Activated naive CD4-positive, alpha-beta T cell treated with anti-CD3 and anti-CD28 coated beads, Interleukin-2, amount 50 U/mL, for 72 hours (primary cell): ENCODE measurements around the gene KCTD2. TPM values are rescaled to one million over a fixed set of nuclear protein-coding genes. Genes with fewer than 3 reads are reported as not detected.
A peak's percentile ranks its signal among the peaks of the same experiment; 100 is the strongest.
"Not testable (repeated sequence)": the region's sequence is repeated elsewhere in the genome, so short reads cannot be mapped to it uniquely, and the experiment has no call there.

ENCODE experiments used
- ATAC-seq, 2 donors: fragments of 150-1000 bp; cut with Tn5 transposase; 2 replicates each; pipeline ENCODE4 v1.10.0; 2021; ENCODE audit warnings: mild to moderate bottlenecking in 2 of 2, moderate library complexity in 2 of 2
- DNase-seq, 2 donors: peaks; one replicate each; pipeline ENCODE4 v3.0.0; 2021 to 2022; ENCODE audit warnings: low spot score in 2 of 2
- H3K27ac Mint-ChIP-seq, 2 donors: one replicate each; pipeline ENCODE4 v1.8.0; 2022; ENCODE audit warnings: mild to moderate bottlenecking in 2 of 2, mixed read lengths in 2 of 2
- H3K36me3 Mint-ChIP-seq, 2 donors: one replicate each; pipeline ENCODE4 v1.8.0; 2022; ENCODE audit warnings: mixed read lengths in 2 of 2
- H3K9me3 Mint-ChIP-seq, 2 donors: one replicate each; pipeline ENCODE4 v1.8.0; 2022; ENCODE audit warnings: mixed read lengths in 2 of 2
- total RNA-seq, 2 donors: library from RNA; stranded (reverse); gene quantifications; one replicate each; pipeline ENCODE4 v1.2.3, GENCODE V29; 2022

KCTD2 gene, protein sequence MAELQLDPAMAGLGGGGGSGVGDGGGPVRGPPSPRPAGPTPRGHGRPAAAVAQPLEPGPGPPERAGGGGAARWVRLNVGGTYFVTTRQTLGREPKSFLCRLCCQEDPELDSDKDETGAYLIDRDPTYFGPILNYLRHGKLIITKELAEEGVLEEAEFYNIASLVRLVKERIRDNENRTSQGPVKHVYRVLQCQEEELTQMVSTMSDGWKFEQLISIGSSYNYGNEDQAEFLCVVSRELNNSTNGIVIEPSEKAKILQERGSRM
- 10 to 100 TPM; 17.4 to 19.4 TPM for total RNA-seq

DNA sequence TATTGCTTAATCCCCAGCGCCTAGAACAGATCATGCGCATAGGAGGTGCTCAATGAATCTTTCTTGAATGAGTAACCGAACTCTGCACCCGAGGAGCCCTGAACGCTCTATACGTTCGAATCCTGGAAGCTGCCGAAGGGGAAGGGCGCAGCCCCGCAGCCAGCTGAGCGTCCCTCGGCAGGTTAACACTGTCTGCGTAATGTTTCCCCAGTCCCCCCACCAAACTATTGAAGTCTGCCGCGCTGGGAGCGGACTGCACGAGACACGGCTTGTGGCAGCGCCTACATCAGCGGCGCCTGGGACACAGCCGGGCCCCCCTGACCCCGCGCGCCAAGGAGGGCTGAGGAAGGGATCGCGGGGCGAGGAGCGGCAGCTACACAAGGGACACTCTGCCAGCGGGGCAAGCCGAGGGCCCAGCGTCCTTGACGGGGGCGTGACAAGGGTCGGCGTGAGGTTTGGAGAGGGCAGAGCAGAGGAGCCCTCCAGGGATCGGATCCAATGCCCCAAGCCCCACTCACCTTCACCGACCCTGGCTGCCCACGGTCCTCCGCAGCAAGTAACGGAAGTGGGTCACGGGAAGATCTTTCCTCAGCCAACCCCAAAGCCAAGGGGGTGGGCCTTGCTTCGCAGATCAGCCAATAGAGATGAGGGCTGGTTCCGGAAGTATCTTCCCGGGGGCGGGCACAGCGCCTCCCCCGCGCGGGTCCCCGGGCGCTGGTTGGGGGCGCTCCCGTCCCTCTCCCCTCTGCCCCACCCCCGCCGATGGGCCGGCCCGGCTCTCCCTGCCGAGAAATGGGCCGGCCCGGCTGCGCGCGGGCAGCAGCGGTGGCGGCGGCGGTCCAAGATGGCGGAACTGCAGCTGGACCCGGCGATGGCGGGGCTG lies at the start of gene KCTD2, which contains the start of gene ATP5PD:
Gene KCTD2, plus strand, starts transcription at position 819 of the 883 bp plus-strand sequence. Its CDS starts 26 bp downstream, at position 845.
Gene ATP5PD, minus strand, starts transcription at position 563 of the 883 bp plus-strand sequence. CDS start 4,319 bp downstream, outside the sequence.
- ATAC-seq (peak; percentile 96 to 97), DNase-seq (peak; percentile 94 to 97)
- Mint-ChIP-seq H3K9me3 (no peaks in the 10 kb centered on the region), H3K27ac (peak within 1 kb of the TSS; percentile 96 to 97), H3K36me3 (peaks cover 5 to 12% of the 10 kb centered on the region in 2 donors)

DNA sequence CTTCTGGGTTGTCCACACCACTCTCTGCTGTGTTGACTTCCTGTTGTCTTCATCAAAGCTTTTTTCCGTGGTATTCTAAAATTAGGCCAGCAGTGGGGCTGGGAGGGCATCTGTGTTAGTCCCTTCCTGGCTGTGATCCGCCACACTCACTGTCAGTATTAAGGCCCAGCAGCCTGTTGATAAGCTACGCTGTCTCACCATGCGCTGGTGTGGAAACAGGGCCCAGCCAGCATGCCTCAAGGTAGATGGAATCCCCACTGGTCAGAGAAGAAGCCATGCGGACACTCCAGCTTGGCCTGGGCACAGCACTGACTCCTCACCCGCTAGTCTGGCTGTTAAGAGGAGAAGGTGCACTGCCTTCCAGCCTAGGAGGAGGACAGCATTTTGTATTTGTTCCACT lies 48.2 kb upstream of the KCTD2 start:
- no peak overlapping the region for H3K27ac Mint-ChIP-seq
- no peaks in the 10 kb centered on the region for H3K36me3 Mint-ChIP-seq
- H3K9me3 Mint-ChIP-seq = no peaks in the 10 kb centered on the region
- DNase-seq (no peak), ATAC-seq (no peak)

DNA sequence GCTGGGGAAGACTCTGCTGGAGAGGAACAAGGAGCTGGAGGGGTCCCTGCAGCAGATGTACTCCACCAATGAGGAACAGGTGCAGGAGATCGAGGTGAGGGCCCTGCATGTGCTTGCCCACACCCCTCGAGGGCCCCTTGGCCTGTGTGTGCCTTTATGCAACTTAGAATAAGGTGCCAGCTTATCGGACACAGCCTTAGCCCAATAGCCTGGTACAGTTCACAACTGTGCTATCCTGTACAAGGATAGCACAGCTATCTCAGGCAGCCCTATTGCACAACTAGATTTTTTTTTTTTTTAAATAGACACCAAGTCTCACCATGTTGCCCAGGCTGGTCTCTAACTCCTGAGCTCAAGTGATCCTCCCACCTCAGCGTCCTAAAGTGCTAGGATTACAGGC lies 47.5 kb upstream of the KCTD2 start:
- no peak overlapping the region for H3K27ac Mint-ChIP-seq
- no peak for DNase-seq
- ATAC-seq = no peak
- no peaks in the 10 kb centered on the region for H3K9me3 Mint-ChIP-seq
- H3K36me3 Mint-ChIP-seq = no peaks in the 10 kb centered on the region

DNA sequence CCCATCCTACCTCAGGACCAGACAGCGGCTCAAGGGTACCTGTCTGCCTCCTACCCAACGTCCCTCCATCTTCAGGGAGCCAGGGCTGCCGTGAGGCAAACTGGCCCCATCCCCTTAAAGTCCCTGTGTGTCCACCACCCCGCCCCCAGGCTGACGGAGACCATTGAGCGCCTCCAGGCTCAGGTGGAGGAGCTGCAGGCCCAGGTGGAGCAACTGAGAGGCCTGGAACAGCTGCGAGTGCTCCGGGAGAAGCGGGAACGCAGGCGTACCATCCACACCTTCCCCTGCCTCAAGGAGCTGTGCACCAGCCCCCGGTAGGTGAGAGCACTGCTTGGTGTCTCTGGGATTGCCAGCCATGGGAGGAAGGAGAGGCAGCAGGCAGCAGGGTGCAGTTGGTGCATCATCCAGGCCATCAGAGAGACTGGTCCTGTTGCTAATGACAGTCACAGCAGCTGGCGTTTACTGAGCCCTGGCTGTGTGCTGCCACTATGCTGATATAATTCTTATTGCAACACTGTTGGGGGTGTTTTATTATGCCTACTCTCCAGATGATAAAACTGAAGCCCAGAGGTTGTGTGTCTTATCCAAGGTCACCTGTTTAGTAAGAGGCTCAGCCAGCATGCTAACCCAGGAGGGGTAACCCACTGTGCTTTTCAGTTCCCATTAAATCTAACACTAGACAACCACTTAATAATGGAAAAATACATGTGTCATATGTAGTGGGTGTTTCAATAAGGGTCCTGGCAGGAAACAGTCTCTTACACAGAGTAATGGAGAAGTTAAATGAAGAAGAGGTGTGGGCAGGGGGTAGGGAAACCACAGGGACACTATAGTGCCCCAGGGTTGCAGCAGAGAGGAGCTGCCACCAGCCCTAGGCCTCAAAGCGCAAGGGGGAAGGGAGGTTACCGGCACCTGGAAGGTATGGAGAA lies 44.8 kb upstream of the KCTD2 start:
- no peak for DNase-seq
- Mint-ChIP-seq H3K27ac (no peak overlapping the region), H3K36me3 (no peaks in the 10 kb centered on the region), H3K9me3 (no peaks in the 10 kb centered on the region)
- ATAC-seq = no peak

DNA sequence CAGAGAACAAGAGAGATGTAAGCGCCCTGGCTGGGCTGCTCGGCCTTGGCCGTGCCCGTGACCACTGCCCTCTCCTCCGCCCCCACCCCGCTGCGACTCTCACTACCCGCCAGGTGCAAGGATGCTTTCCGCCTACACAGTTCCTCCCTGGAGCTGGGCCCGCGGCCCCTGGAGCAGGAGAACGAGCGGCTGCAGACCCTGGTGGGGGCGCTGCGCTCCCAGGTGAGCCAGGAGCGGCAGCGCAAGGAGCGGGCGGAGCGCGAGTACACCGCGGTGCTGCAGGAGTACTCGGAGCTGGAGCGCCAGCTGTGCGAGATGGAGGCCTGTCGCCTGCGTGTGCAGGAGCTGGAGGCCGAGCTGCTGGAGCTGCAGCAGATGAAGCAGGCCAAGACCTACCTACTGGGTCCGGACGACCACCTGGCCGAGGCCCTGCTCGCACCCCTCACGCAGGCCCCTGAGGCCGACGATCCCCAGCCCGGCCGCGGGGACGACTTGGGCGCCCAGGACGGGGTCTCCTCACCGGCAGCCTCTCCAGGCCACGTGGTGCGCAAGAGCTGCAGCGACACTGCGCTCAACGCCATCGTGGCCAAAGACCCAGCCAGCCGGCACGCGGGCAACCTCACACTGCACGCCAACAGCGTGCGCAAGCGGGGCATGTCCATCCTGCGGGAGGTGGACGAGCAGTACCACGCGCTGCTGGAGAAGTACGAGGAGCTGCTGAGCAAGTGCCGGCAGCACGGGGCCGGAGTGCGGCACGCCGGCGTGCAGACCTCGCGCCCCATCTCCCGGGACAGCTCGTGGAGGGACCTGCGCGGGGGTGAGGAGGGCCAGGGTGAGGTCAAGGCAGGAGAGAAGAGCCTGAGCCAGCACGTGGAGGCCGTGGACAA lies 43.7 kb upstream of the KCTD2 start:
- ATAC-seq (no peak), DNase-seq (no peak)
- H3K9me3 Mint-ChIP-seq = no peaks in the 10 kb centered on the region
- no peak overlapping the region for H3K27ac Mint-ChIP-seq
- H3K36me3 Mint-ChIP-seq = no peaks in the 10 kb centered on the region

DNA sequence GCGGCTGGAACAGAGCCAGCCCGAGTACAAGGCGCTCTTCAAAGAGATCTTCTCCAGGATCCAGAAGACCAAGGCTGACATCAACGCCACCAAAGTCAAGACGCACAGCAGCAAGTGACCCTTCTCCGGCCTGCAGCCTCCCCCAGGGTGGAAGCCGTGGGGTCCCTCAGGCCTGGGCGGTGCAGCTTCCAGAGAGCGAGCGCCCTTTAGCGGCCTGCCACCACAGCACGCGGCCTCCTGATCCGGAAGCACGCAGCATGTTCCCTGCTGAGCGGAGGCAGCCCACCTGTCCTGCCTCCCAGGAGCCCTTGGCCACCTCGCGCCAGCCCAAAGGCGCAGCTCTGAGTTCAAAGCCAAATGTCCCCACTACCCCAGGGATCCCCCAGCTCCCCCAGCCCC lies 43.1 kb upstream of the KCTD2 start:
- Mint-ChIP-seq H3K36me3 (no peaks in the 10 kb centered on the region), H3K27ac (no peak overlapping the region), H3K9me3 (no peaks in the 10 kb centered on the region)
- no peak for DNase-seq
- no peak for ATAC-seq

DNA sequence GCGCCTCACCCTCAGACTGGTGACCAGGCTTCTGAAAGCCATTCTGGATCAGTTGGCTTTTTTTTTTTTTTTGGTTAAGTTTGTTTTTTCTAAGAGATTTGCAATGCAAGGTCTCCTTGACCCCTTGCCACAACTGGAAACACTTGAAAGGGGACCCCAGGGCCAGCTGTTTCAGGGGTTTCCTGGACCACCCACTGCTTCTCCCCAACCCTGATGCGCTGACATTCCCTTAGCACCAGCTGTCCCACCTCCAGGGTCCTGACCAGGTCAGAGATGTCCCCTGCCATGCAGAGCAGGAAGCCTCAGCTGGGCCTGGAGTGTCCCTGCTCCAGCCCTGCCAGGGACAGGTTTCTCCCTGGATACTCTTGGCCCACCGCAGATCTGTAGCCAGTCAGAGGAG lies 42.7 kb upstream of the KCTD2 start:
- H3K36me3 Mint-ChIP-seq = no peaks in the 10 kb centered on the region
- H3K9me3 Mint-ChIP-seq = no peaks in the 10 kb centered on the region
- no peak for DNase-seq
- no peak overlapping the region for H3K27ac Mint-ChIP-seq
- ATAC-seq = no peak

DNA sequence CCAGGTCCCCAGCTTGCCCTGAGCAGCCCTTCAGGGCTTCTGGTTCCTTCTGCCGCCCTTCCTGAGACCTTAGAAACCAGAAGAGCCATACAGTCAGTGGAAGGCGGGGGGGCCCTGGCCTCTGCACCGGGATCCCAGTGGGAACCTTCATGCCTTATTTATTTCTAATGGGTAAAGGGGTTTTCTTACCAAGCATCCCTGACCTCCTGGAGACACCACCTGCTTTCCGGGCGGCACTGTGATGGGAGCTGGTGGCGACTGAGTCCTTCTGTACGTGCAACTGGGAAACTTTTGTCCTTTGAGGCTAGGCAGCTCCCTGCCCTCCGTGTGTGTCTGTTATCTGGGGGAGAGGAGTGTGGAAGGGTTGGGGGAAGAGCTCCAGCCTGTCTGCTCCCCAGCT lies 41.7 kb upstream of the KCTD2 start:
- ATAC-seq = no peak
- H3K9me3 Mint-ChIP-seq = no peaks in the 10 kb centered on the region
- H3K36me3 Mint-ChIP-seq = no peaks in the 10 kb centered on the region
- peak overlapping the region in 1 of 2 donors; percentile 4 for H3K27ac Mint-ChIP-seq
- no peak for DNase-seq

DNA sequence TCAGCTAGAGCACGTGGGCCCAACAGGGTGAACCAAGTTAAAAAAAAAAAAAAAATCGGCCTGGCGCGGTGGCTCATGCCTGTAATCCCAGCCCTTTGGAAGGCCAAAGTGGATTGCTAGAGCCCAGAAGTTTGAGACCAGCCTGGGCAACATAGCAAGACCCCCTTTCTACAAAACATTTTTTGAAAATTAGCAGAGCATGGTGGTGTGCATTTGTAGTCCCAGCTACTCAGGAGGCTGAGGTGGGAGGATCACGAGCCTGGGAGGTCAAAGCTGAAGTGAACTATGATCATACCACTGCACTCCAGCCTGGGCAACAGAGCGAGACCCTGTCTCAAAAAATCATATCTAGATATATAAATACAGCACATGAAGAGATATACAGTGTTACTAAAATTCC lies 40.9 kb upstream of the KCTD2 start:
- not testable (repeated sequence) for DNase-seq, H3K36me3 Mint-ChIP-seq, H3K9me3 Mint-ChIP-seq, ATAC-seq
- H3K27ac Mint-ChIP-seq = peak overlapping the region; percentile 22 to 29

DNA sequence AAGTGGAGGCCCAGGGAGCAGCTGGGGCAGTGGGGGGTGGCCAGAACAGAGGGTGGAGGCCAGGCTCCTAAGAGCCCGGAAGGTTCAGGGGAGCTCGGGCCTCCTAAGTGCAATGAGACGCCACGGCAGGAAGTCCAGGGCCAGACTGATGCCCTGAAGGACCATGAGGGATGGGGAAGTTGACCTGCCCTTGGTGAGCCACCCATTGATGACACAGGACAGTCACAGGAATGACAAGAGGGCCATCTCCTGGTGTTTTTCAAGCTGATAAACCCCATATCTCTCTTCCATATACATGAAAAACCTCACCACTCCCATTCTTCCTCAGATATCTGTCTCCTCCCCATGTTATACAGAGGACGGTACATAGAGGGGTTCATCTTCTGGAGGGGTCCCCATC lies 40.4 kb upstream of the KCTD2 start:
- Mint-ChIP-seq H3K27ac (peak overlapping the region in 1 of 2 donors; percentile 17), H3K36me3 (no peaks in the 10 kb centered on the region), H3K9me3 (no peaks in the 10 kb centered on the region)
- no peak for ATAC-seq
- DNase-seq = no peak

DNA sequence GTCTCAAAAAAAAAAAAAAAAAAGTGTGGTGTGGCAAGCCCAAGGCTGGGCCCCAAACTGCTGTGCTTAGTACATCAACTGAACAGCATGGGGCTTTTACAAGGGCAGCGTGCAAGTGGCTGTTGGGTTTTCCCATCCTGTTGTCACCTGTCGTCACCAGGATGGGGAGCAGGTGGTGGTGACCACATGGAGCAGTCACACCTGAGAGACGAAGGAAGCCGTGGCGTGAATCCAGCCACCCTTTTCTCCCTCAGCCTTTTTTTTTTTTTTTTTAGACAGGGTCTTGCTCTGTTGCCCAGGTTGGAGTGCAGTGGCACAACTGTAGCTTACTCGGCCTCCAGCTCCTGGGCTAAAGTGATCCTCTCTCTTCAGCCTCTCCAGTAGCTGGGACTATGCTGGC lies 38.7 kb upstream of the KCTD2 start:
- ATAC-seq (no peak), DNase-seq (no peak)
- Mint-ChIP-seq H3K9me3 (no peaks in the 10 kb centered on the region), H3K27ac (no peak overlapping the region), H3K36me3 (peaks cover 0 to 7% of the 10 kb centered on the region in 2 donors)

DNA sequence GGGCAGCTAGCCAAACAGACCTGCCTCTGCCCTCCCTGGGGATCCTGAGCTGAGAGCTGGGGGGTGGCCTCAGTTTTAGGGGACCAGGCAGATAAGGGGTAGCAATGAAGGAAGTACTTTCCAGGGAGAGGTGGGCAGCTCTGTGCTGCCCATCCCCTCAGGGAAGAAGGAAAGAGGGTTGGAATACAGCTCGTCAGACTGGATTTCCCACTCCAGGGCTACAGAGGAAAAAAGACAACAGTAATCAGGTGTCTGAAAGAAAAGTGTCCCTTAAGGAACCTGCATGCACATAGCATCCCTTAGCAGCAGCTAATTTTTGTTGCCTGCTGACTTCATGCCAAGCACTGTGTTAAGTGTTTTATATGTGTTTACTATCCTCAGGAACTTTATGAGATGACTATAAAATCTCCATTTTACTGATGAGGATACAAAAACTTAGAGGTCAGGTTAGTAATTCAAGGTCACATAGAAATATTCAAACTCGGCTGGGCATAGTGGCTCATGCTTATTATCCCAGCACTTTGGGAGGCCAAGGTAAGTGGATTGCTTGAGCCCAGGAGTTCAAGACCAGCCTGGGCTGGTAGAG lies 37.8 kb upstream of the KCTD2 start:
- DNase-seq = no peak
- ATAC-seq = no peak
- Mint-ChIP-seq H3K36me3 (peaks cover 0 to 12% of the 10 kb centered on the region in 2 donors), H3K27ac (peak overlapping the region in 1 of 2 donors; percentile 39), H3K9me3 (no peaks in the 10 kb centered on the region)

DNA sequence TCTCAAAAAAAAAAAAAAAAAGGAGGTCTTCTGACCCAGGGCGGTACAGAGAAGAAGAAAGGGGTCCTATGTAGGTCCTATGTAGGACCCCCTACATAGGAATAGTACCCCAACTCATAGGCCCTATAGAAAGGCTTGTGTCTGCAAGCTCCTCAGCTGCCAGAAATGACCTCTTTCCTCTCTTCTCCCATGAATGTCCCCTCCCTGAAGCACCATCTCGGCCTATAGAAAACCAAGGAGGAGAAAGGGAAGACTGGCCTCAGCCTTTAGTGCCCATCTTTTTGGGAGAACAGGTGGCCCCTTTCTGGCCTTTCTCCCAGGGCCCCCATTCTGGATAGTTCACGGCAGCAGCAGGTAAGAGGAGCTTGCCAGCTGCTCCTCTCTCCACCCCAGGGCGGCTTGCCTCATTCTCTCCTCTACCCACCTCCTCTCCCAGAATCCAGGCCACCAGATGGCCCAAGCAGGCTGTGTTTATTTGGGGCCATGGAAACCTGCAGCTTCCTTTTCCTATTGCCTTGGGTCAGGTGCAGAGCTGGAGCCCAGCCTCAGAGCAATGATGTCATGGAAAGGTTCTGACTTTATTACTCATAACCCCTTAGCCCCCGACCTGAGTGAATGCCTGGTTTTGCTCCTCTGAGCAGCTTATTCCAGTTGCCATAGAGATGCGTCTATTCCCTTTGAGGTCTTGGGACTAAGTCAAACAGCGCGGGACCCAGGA lies 36.2 kb upstream of the KCTD2 start:
- DNase-seq (peak in 1 of 2 donors; percentile 18), ATAC-seq (peak; percentile 35 to 46)
- Mint-ChIP-seq H3K9me3 (no peaks in the 10 kb centered on the region), H3K27ac (peak overlapping the region; percentile 32 to 91), H3K36me3 (peaks cover 0 to 12% of the 10 kb centered on the region in 2 donors)

DNA sequence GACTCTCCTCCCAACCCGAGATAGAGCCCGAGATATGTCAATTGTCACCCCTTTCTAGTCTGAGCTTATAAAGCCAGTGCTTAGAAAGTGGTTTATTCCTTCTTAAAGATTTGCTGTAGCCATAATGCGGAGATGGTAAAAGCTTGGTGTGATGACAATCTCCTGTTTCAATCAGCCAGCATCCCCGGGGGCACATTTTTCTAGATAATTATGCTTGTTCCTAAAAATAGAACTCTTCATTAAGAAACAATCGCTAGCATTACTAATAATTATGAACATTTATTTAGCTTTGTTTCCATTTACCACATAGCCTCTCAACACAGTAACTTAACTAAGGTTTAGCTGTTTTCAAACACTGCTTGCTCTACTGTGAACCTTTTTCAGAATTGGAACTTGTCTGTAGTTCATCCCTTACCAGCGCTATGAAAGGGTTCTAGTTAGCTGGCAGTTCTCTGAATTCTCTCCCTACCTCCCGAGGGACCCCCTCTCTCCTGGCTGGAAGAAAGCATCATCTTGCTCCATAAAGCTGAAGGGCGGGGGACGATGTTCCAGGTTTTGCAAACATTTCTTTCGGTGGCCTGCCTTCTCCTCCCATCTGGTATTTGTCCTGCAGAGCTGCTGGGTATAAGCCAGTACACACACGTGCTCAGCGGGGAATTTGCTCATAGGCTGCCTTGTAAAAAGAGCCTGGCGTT lies 35.5 kb upstream of the KCTD2 start:
- peaks cover 0 to 12% of the 10 kb centered on the region in 2 donors for H3K36me3 Mint-ChIP-seq
- peak overlapping the region; percentile 91 to 96 for H3K27ac Mint-ChIP-seq
- H3K9me3 Mint-ChIP-seq = no peaks in the 10 kb centered on the region
- no peak for DNase-seq
- ATAC-seq = no peak

DNA sequence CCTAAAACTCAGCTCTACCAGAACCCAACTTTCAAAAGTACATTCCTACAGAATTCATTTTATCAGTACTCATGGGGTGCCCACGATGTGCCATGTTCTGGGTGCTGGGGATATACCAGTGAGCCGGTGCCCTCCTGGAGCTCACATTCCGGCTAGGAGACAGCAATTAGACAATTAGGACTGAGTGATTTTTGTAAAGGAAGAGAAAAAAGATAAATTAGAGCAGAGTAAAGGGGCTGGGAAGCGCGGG lies 35.0 kb upstream of the KCTD2 start:
- peak overlapping the region; percentile 91 to 96 for H3K27ac Mint-ChIP-seq
- DNase-seq = no peak
- no peak for ATAC-seq
- H3K9me3 Mint-ChIP-seq = no peaks in the 10 kb centered on the region
- H3K36me3 Mint-ChIP-seq = peaks cover 0 to 12% of the 10 kb centered on the region in 2 donors
